Kidney (tissue), 14 donors: Measurements from ENCODE around the gene CFDP1. TPM values are rescaled to one million over a fixed set of nuclear protein-coding genes. Genes with fewer than 3 reads are reported as not detected.
A peak's percentile ranks its signal among the peaks of the same experiment; 100 is the strongest.

Experiments
- DNase-seq, 5 donors: peaks; one replicate each; pipeline ENCODE4 v3.0.0-alpha.2; 2013 to 2020
- FAIRE-seq: peaks from 2 replicates; lab custom pipeline; 2012; peaks lifted over from hg19 to GRCh38; lab: Jason Lieb, UNC
- H3K27ac ChIP-seq, 2 donors: one replicate each; pipeline ENCODE4 v1.7.0; 2013; ENCODE audit warnings: low read depth in 2 of 2, low read length in 2 of 2, inconsistent platforms in 1 of 2
- H3K27me3 ChIP-seq: one replicate; pipeline ENCODE4 v1.7.1; 2013; ENCODE audit warnings: low read length, inconsistent platforms; ENCODE audit not compliant: control insufficient read depth, insufficient read depth
- H3K36me3 ChIP-seq, 3 donors: one replicate each; pipeline versions ENCODE4 v1.7.0 to v1.7.1; 2013; ENCODE audit warnings: low read length in 3 of 3, control low read depth in 1 of 3, inconsistent platforms in 1 of 3; ENCODE audit not compliant: insufficient read depth in 3 of 3, control insufficient read depth in 2 of 3
- H3K4me1 ChIP-seq, 3 donors: one replicate each; pipeline versions ENCODE4 v1.7.0 to v1.7.1; 2013; ENCODE audit warnings: low read length in 3 of 3, inconsistent platforms in 1 of 3, low read depth in 1 of 3; ENCODE audit not compliant: control insufficient read depth in 2 of 3, insufficient read depth in 2 of 3
- H3K4me3 ChIP-seq, 3 donors: one replicate each; pipeline versions ENCODE4 v1.7.0 to v1.8.1; 2013; ENCODE audit warnings: low read length in 3 of 3, control low read depth in 1 of 3, inconsistent platforms in 1 of 3
- H3K9ac ChIP-seq, 3 donors: one replicate each; pipeline versions ENCODE4 v1.7.0 to v1.7.1; 2013; ENCODE audit warnings: low read length in 3 of 3, control low read depth in 1 of 3, inconsistent platforms in 1 of 3
- H3K9me3 ChIP-seq, 3 donors: one replicate each; pipeline versions ENCODE4 v1.7.0 to v1.7.1; 2013; ENCODE audit warnings: low read length in 3 of 3, control low read depth in 1 of 3, inconsistent platforms in 1 of 3; ENCODE audit not compliant: control insufficient read depth in 2 of 3, insufficient read depth in 1 of 3
- CTCF ChIP-seq: IDR thresholded peaks from 3 replicates; pipeline ENCODE4 v1.5.1; 2012; ENCODE audit warnings: mild to moderate bottlenecking, moderate library complexity, borderline replicate concordance; ENCODE audit not compliant: insufficient read depth; ENCODE audit errors: extremely low read depth
- intact Hi-C: fragments of 100-400 bp; cut with DNase I; formaldehyde crosslinking; loops from one replicate; pipeline ENCODE4 v1.11.1; 2022
- polyA plus RNA-seq: library from polyadenylated mRNA; stranded (reverse); fragments of 350-450 nt; fragmentation: Illumina TruSeq; extraction: RNeasy Lipid Tissue Mini Kit (QIAGEN cat#74804); gene quantifications from one replicate; pipeline ENCODE4 v1.2.3, GENCODE V29; 2014; ENCODE audit warnings: low read depth, low replicate concordance; ENCODE audit not compliant: insufficient read depth
- total RNA-seq: library from RNA; stranded (reverse); fragmentation: NEBNext Ultra II Directional; extraction: Animal tissue kit (Norgen Biotek cat#: 25700); gene quantifications from one replicate; pipeline ENCODE4 v1.2.1, GENCODE V29; 2021
- donor health status: control.
- donor health status: control.
- donor health status: control.
- donor health status: control.
- donor health status: control.
- donor health status: DM: yes; HTN: yes; CAD: no.
- donor health status: Normal renal cell carcinoma (clear cell type).

CFDP1 gene
- total and polyA plus RNA-seq, 2 donors from 2014 or later, result 53.5 to 148 TPM

DNA sequence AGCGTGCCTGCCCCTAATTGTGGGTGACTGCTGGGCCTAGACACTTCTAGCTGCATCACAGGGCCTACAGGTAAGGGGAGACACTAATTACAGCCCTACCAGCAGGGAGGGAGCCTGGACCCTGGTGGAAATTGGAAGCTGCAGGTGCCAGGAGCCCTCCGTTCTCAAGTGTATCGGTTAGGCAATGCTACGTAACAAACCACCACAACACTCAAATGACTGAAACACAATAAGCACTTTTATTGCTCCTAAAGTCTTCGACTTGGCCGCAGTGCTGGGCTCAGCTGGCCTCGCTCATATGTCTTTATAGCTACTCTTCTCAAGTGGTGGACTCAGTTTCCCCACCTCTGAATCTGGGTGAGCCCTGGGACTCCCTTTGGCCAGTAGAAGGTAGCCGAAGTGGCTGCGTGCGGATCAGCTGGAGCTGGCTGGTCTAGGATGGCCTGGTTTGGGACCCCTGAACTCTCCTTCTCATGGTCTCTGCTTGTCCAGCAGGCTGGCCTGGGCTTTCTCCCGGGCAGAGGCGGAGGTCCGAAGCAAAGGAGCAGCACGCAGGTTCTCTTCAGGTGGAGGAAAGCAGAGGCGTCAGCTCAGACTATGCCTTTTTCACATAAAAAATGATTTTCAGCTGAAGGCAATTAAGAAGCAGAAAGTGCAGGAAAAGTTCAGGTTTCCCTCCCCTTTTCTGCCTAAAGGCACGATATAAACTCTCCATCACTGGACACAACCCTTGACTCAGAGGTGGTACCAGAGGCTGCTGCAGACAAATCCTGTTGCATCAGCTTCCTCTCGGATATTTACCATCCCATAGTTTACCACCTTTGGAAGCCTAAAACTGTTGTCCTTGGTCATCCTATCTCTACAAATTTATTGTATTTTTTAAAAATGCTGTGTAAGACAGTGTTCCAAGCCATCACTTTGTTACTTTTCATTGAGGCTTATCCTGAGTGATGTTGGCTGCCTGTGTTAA, 39.9 kb upstream of the CFDP1 start:
- Histone ChIP-seq H3K27me3 (no peaks in the 10 kb centered on the region), H3K27ac (no peak overlapping the region), H3K36me3 (no peaks in the 10 kb centered on the region), H3K4me1 (no peaks in the 10 kb centered on the region), H3K4me3 (no peak overlapping the region), H3K9ac (no peak overlapping the region), H3K9me3 (no peaks in the 10 kb centered on the region)
- TF ChIP-seq CTCF, result no peak
- peak in 1 of 5 donors; percentile 36 for DNase-seq
- intact Hi-C loops, result loop anchor here (5.0 kb wide), 1 partner anchor 289 kb away; no protein-coding TSS in a partner anchor
- FAIRE-seq, result no peak

GRCh38 chr16:75471723-75472633, 38.7 kb upstream of the CFDP1 start:
- no peaks in the 10 kb centered on the region for H3K36me3 ChIP-seq
- no peak overlapping the region for H3K9ac ChIP-seq
- H3K4me3 ChIP-seq, result no peak overlapping the region
- TF ChIP-seq CTCF, result peak; percentile 74
- DNase-seq, result peak in 4 of 5 donors; percentile 54 to 80 (median 66)
- intact Hi-C loops, result loop anchor here (5.0 kb wide), 1 partner anchor 290 kb away; no protein-coding TSS in a partner anchor
- no peaks in the 10 kb centered on the region for H3K9me3 ChIP-seq
- no peak overlapping the region for H3K27ac ChIP-seq
- no peaks in the 10 kb centered on the region for H3K27me3 ChIP-seq
- H3K4me1 ChIP-seq, result no peaks in the 10 kb centered on the region
- peak; percentile 23 for FAIRE-seq

DNA sequence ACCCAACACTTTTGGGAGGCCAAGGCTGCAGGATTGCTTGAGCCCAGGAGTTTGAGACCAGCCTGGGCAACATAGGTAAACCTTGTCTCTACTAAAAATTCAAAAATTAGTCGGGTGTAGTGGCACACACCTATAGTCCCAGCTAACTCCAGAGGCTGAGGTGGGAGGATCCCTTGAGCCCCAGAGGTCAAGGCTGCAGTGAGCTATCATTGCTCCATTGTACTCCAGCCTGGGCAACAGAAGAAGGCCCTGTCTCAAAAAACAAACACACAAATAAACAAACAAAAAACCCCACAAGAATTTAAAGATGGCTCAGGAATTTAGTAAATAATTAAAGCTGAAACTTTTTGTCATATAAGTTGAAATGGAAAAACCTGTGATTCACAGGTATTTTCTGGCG, 33.5 kb upstream of the CFDP1 start:
- no peak overlapping the region for H3K27ac ChIP-seq
- DNase-seq (no peak), FAIRE-seq (no peak)
- TF ChIP-seq CTCF, result no peak
- H3K9ac ChIP-seq, result no peak overlapping the region
- H3K4me1 ChIP-seq, result peaks cover 0 to 7% (median 0%) of the 10 kb centered on the region in 3 donors
- H3K36me3 ChIP-seq, result no peaks in the 10 kb centered on the region
- intact Hi-C loops, result no loop called here
- no peaks in the 10 kb centered on the region for H3K9me3 ChIP-seq
- H3K4me3 ChIP-seq, result no peak overlapping the region
- no peaks in the 10 kb centered on the region for H3K27me3 ChIP-seq
